HG02610 (cell line): ENCODE results near the gene C2orf15.
"Not testable (repeated sequence)": the region's sequence is repeated elsewhere in the genome, so short reads cannot be mapped to it uniquely, and the experiment has no call there.

Experiments used
- ATAC-seq: cut with Tn5 transposase; IDR thresholded peaks from one replicate; pipeline ENCODE4 v1.9.1; 2021; ENCODE audit warnings: mild to moderate bottlenecking, moderate library complexity; ENCODE audit not compliant: unreplicated experiment

C2orf15 gene

GRCh38 chr2:99159594-99159993 is 18.1 kb downstream of the C2orf15 start:
- no peak for ATAC-seq

- no peak for ATAC-seq
Observed at GRCh38 chr2:99166218-99166617, 24.7 kb downstream of the C2orf15 start.

GRCh38 chr2:99169534-99169933 is 28.0 kb downstream of the C2orf15 start:
- ATAC-seq: peak; percentile 82

- ATAC-seq: no peak
Observed at GRCh38 chr2:99171377-99172140, 30.1 kb downstream of the C2orf15 start.

- ATAC-seq: peak; percentile 91
Observed at GRCh38 chr2:99180755-99181623, 39.5 kb downstream of the C2orf15 start, which contains the start of the genes MITD1 and MRPL30. Gene MITD1, minus strand, starts transcription at chr2:99181058. Its CDS starts 77 bp downstream, at chr2:99180981. Gene MRPL30, plus strand, starts transcription at chr2:99181184. Its CDS starts 5,020 bp downstream, at chr2:99186204.

- ATAC-seq: no peak
Observed at GRCh38 chr2:99181624-99182000, 40.1 kb downstream of the C2orf15 start.

GRCh38 chr2:99183025-99183424 is 41.5 kb downstream of the C2orf15 start:
- no peak for ATAC-seq

- no peak for ATAC-seq
Observed at GRCh38 chr2:99184811-99185210, 43.3 kb downstream of the C2orf15 start.

- no peak for ATAC-seq
Observed at GRCh38 chr2:99187011-99187410, 45.5 kb downstream of the C2orf15 start.

GRCh38 chr2:99188357-99188756 is 46.9 kb downstream of the C2orf15 start:
- no peak for ATAC-seq

GRCh38 chr2:99190548-99190947 is 49.0 kb downstream of the C2orf15 start:
- no peak for ATAC-seq

GRCh38 chr2:99192364-99192763 is 50.9 kb downstream of the C2orf15 start:
- ATAC-seq: not testable (repeated sequence)

GRCh38 chr2:99198103-99198841 is 56.8 kb downstream of the C2orf15 start:
- ATAC-seq: no peak

- ATAC-seq: no peak
Observed at GRCh38 chr2:99200076-99200800, 58.7 kb downstream of the C2orf15 start.
